K562 (cell line): ENCODE data around the gene LY6G6C. TPM values are rescaled to one million over a fixed set of nuclear protein-coding genes. Genes with fewer than 3 reads are reported as not detected.
A peak's percentile ranks its signal among the peaks of the same experiment; 100 is the strongest.

ENCODE experiments used
- ADNP ChIP-seq: fragments of 200-800 bp; sonication (Bioruptor generic); IDR thresholded peaks from 2 replicates; pipeline ENCODE4 v1.6.1; 2016; ENCODE audit warnings: missing genetic modification characterization, missing compliant biosample characterization
- CHD4 ChIP-seq: fragments of 200-600 bp; sonication (generic); IDR thresholded peaks from 3 replicates; pipeline ENCODE4 v1.6.1; 2012; ENCODE audit warnings: low read depth, mild to moderate bottlenecking, mixed read lengths, low read length, inconsistent platforms; ENCODE audit not compliant: insufficient read depth, insufficient replicate concordance, poor library complexity, severe bottlenecking
- FOXJ3 ChIP-seq: sonication (generic); formaldehyde crosslinking; IDR thresholded peaks from 2 replicates; pipeline ENCODE4 v1.4.0; 2020; ENCODE audit warnings: mild to moderate bottlenecking, missing genetic modification reagents
- MECOM ChIP-seq: fragments of 250-450 bp; sonication (Bioruptor Pico); IDR thresholded peaks from 2 replicates; pipeline ENCODE4 v1.8.0; 2022; ENCODE audit warnings: inconsistent platforms
- NBN ChIP-seq: fragments of 450-650 bp; IDR thresholded peaks from 2 replicates; pipeline ENCODE4 v1.6.1; 2016; ENCODE audit warnings: low read depth, mild to moderate bottlenecking
- RBM22 ChIP-seq: fragments of 200-400 bp; formaldehyde crosslinking; IDR thresholded peaks from 2 replicates; pipeline ENCODE4 v1.6.1; 2018; ENCODE audit warnings: low read length, low read depth; ENCODE audit not compliant: poor library complexity, severe bottlenecking
- SMARCA4 ChIP-seq: fragments of 450-650 bp; IDR thresholded peaks from 2 replicates; pipeline ENCODE4 v1.6.1; 2016
- ZNF318 ChIP-seq, 2 experiments: fragments of 450-650 bp; IDR thresholded peaks; 2 replicates each; pipeline ENCODE4 v1.6.1; 2016; ENCODE audit warnings: mild to moderate bottlenecking in 2 of 2, borderline replicate concordance in 1 of 2, low read depth in 1 of 2, moderate library complexity in 1 of 2
- ZNF436 ChIP-seq: fragments of 250-450, 450-650 bp; sonication (Bioruptor Pico); formaldehyde crosslinking; IDR thresholded peaks from 2 replicates; pipeline ENCODE4 v1.7.0; 2020; ENCODE audit warnings: mild to moderate bottlenecking
- polyA plus RNA-seq, 8 experiments: library from polyadenylated mRNA; depleted of rRNA in 4 of 8; stranded (reverse) in 5 of 8; unstranded in 3 of 8; fragments of >200 nt; fragmentation: Nextera tagmentation in 2 of 8; fragmentation: Illumina TruSeq in 1 of 8; extraction: Ambion mirVana in 2 of 8; extraction: Trizol in 1 of 8; gene quantifications; 2 replicates each; pipeline versions ENCODE4 v1.2.1 to v1.2.3, GENCODE V29; 2011 to 2014; ENCODE audit warnings: inconsistent platforms in 1 of 8, missing spikeins in 1 of 8
- total RNA-seq, 7 experiments: library from RNA; depleted of rRNA in 6 of 7; stranded (reverse); fragments of >200 nt in 6 of 7; fragmentation: Illumina TruSeq in 2 of 7; extraction: Trizol in 2 of 7; gene quantifications; 2 replicates each; pipeline versions ENCODE4 v1.2.1 to v1.2.3, GENCODE V29; 2011 to 2021; ENCODE audit warnings: low replicate concordance in 1 of 7
- TF ChIP-seq, protein P1 (sequence below): fragments of 250-450 bp; sonication (Bioruptor Pico); IDR thresholded peaks from 2 replicates; pipeline ENCODE4 v1.5.0; 2021; ENCODE audit warnings: mild to moderate bottlenecking, borderline replicate concordance
- TF ChIP-seq, protein P2 (sequence below): fragments of 450-650 bp; formaldehyde crosslinking; IDR thresholded peaks from 2 replicates; pipeline ENCODE4 v1.4.0; 2020; ENCODE audit warnings: mild to moderate bottlenecking, mixed read lengths

LY6G6C gene
- total and polyA plus RNA-seq, 9 of the 15 experiments (the other 6 are each of a cell fraction or from before 2014, with no cell fraction given): 0.06 to 0.20 TPM; not detected in 7

GRCh38 chr6:31729979-31730630 is 8.6 kb upstream of the LY6G6C start (continued):
- TF ChIP-seq ZNF318 (IDR thresholded peaks at IDR 0.05; ENCODE audit: borderline replicate concordance in 1 of 2, low read depth in 1 of 2) (no peak), CHD4 (peak; percentile 86), SMARCA4 (no peak), MECOM (CRISPR knock-in tag) (0 out of 2 replicates have a peak, but pooled peaks have one; percentile 62), ZNF436 (CRISPR knock-in tag) (peak; percentile 86), ADNP (tag) (no peak), NBN (no peak), RBM22 (peak; percentile 99), FOXJ3 (CRISPR knock-in tag) (no peak)
- TF ChIP-seq, protein P1, sequence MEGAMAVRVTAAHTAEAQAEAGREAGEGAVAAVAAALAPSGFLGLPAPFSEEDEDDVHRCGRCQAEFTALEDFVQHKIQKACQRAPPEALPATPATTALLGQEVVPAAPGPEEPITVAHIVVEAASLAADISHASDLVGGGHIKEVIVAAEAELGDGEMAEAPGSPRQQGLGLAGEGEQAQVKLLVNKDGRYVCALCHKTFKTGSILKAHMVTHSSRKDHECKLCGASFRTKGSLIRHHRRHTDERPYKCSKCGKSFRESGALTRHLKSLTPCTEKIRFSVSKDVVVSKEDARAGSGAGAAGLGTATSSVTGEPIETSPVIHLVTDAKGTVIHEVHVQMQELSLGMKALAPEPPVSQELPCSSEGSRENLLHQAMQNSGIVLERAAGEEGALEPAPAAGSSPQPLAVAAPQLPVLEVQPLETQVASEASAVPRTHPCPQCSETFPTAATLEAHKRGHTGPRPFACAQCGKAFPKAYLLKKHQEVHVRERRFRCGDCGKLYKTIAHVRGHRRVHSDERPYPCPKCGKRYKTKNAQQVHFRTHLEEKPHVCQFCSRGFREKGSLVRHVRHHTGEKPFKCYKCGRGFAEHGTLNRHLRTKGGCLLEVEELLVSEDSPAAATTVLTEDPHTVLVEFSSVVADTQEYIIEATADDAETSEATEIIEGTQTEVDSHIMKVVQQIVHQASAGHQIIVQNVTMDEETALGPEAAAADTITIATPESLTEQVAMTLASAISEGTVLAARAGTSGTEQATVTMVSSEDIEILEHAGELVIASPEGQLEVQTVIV: peak; percentile 90
- TF ChIP-seq, protein P2, sequence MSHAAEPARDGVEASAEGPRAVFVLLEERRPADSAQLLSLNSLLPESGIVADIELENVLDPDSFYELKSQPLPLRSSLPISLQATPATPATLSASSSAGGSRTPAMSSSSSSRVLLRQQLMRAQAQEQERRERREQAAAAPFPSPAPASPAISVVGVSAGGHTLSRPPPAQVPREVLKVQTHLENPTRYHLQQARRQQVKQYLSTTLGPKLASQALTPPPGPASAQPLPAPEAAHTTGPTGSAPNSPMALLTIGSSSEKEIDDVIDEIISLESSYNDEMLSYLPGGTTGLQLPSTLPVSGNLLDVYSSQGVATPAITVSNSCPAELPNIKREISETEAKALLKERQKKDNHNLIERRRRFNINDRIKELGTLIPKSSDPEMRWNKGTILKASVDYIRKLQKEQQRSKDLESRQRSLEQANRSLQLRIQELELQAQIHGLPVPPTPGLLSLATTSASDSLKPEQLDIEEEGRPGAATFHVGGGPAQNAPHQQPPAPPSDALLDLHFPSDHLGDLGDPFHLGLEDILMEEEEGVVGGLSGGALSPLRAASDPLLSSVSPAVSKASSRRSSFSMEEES: peak; percentile 84
